Measurements from ENCODE around the gene PKNOX2. TPM values are rescaled to one million over a fixed set of nuclear protein-coding genes. Genes with fewer than 3 reads are reported as not detected.

Gene PKNOX2
- total RNA-seq, 1 experiment from 2014 or later: 3.7 TPM

- DNase-seq (ENCODE audit: low spot score): no peak
- ChIA-PET POLR2A (no interaction called here), CTCF (interaction anchor here (2.1 to 3.3 kb wide), 3 partner anchors 11 to 31 kb away, joined by 7 to 18 read pairs (median 12); no protein-coding TSS in a partner anchor)
- H3K27me3 Mint-ChIP-seq (ENCODE audit: low read depth): peaks cover 6% of the 10 kb centered on the region; the same call in 1 of the 2 replicates
- TF ChIP-seq ZNF317 (CRISPR knock-in tag; IDR thresholded peaks at IDR 0.05; ENCODE audit: borderline replicate concordance, low read depth) (no peak), ZNF281 (CRISPR knock-in tag; IDR thresholded peaks at IDR 0.05) (no peak), NFATC4 (CRISPR knock-in tag; IDR thresholded peaks at IDR 0.05) (no peak), OVOL2 (CRISPR knock-in tag; IDR thresholded peaks at IDR 0.05; ENCODE audit: borderline replicate concordance) (no peak), E2F4 (CRISPR knock-in tag; IDR thresholded peaks at IDR 0.05; ENCODE audit: borderline replicate concordance, low read depth) (no peak), STAT6 (CRISPR knock-in tag; conservative IDR thresholded peaks at IDR 0.05; ENCODE audit: low read depth) (no peak), FOXP1 (CRISPR knock-in tag; IDR thresholded peaks at IDR 0.05; ENCODE audit: borderline replicate concordance) (no peak), ZNF232 (CRISPR knock-in tag; IDR thresholded peaks at IDR 0.05) (no peak), ZNF423 (CRISPR knock-in tag; IDR thresholded peaks at IDR 0.05) (no peak), ZBTB21 (CRISPR knock-in tag; IDR thresholded peaks at IDR 0.05; ENCODE audit: borderline replicate concordance) (no peak), MLX (CRISPR knock-in tag; IDR thresholded peaks at IDR 0.05) (no peak), ZNF138 (CRISPR knock-in tag; conservative IDR thresholded peaks at IDR 0.05) (no peak), CTCF (IDR thresholded peaks at IDR 0.05) (no peak)
- TF ChIP-seq, protein P1, sequence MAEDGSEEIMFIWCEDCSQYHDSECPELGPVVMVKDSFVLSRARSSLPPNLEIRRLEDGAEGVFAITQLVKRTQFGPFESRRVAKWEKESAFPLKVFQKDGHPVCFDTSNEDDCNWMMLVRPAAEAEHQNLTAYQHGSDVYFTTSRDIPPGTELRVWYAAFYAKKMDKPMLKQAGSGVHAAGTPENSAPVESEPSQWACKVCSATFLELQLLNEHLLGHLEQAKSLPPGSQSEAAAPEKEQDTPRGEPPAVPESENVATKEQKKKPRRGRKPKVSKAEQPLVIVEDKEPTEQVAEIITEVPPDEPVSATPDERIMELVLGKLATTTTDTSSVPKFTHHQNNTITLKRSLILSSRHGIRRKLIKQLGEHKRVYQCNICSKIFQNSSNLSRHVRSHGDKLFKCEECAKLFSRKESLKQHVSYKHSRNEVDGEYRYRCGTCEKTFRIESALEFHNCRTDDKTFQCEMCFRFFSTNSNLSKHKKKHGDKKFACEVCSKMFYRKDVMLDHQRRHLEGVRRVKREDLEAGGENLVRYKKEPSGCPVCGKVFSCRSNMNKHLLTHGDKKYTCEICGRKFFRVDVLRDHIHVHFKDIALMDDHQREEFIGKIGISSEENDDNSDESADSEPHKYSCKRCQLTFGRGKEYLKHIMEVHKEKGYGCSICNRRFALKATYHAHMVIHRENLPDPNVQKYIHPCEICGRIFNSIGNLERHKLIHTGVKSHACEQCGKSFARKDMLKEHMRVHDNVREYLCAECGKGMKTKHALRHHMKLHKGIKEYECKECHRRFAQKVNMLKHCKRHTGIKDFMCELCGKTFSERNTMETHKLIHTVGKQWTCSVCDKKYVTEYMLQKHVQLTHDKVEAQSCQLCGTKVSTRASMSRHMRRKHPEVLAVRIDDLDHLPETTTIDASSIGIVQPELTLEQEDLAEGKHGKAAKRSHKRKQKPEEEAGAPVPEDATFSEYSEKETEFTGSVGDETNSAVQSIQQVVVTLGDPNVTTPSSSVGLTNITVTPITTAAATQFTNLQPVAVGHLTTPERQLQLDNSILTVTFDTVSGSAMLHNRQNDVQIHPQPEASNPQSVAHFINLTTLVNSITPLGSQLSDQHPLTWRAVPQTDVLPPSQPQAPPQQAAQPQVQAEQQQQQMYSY (CRISPR knock-in tag; IDR thresholded peaks at IDR 0.05): no peak
- TF ChIP-seq, protein P2, sequence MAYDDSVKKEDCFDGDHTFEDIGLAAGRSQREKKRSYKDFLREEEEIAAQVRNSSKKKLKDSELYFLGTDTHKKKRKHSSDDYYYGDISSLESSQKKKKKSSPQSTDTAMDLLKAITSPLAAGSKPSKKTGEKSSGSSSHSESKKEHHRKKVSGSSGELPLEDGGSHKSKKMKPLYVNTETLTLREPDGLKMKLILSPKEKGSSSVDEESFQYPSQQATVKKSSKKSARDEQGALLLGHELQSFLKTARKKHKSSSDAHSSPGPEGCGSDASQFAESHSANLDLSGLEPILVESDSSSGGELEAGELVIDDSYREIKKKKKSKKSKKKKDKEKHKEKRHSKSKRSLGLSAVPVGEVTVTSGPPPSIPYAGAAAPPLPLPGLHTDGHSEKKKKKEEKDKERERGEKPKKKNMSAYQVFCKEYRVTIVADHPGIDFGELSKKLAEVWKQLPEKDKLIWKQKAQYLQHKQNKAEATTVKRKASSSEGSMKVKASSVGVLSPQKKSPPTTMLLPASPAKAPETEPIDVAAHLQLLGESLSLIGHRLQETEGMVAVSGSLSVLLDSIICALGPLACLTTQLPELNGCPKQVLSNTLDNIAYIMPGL (CRISPR knock-in tag; IDR thresholded peaks at IDR 0.05): no peak
- TF ChIP-seq, protein P3, sequence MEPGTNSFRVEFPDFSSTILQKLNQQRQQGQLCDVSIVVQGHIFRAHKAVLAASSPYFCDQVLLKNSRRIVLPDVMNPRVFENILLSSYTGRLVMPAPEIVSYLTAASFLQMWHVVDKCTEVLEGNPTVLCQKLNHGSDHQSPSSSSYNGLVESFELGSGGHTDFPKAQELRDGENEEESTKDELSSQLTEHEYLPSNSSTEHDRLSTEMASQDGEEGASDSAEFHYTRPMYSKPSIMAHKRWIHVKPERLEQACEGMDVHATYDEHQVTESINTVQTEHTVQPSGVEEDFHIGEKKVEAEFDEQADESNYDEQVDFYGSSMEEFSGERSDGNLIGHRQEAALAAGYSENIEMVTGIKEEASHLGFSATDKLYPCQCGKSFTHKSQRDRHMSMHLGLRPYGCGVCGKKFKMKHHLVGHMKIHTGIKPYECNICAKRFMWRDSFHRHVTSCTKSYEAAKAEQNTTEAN (CRISPR knock-in tag; IDR thresholded peaks at IDR 0.05): no peak
- TF ChIP-seq, protein P4, sequence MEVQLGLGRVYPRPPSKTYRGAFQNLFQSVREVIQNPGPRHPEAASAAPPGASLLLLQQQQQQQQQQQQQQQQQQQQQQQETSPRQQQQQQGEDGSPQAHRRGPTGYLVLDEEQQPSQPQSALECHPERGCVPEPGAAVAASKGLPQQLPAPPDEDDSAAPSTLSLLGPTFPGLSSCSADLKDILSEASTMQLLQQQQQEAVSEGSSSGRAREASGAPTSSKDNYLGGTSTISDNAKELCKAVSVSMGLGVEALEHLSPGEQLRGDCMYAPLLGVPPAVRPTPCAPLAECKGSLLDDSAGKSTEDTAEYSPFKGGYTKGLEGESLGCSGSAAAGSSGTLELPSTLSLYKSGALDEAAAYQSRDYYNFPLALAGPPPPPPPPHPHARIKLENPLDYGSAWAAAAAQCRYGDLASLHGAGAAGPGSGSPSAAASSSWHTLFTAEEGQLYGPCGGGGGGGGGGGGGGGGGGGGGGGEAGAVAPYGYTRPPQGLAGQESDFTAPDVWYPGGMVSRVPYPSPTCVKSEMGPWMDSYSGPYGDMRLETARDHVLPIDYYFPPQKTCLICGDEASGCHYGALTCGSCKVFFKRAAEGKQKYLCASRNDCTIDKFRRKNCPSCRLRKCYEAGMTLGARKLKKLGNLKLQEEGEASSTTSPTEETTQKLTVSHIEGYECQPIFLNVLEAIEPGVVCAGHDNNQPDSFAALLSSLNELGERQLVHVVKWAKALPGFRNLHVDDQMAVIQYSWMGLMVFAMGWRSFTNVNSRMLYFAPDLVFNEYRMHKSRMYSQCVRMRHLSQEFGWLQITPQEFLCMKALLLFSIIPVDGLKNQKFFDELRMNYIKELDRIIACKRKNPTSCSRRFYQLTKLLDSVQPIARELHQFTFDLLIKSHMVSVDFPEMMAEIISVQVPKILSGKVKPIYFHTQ (CRISPR knock-in tag; IDR thresholded peaks at IDR 0.05): no peak
- no peak overlapping the region for H3K4me3 Mint-ChIP-seq
- no peaks in the 10 kb centered on the region for H3K36me3 Mint-ChIP-seq
- H3K27ac Mint-ChIP-seq: no peak overlapping the region
- H3K9me3 Mint-ChIP-seq: no peaks in the 10 kb centered on the region
- no peak for ATAC-seq
- peaks cover 60% of the 10 kb centered on the region for H3K4me1 Mint-ChIP-seq
Measured at GRCh38 chr11:125226031-125226430, 61.5 kb downstream of the PKNOX2 start.

All from WTC11 (cell line).